GM12801 (cell line): ENCODE results near the gene ARL8A.

Experiments used
- TF ChIP-seq, protein P1 (sequence below): IDR thresholded peaks from one replicate; pipeline ENCODE4 v1.5.1; 2011; ENCODE audit warnings: control low read depth; ENCODE audit not compliant: insufficient read length; ENCODE audit errors: extremely low read depth

The ARL8A gene

DNA sequence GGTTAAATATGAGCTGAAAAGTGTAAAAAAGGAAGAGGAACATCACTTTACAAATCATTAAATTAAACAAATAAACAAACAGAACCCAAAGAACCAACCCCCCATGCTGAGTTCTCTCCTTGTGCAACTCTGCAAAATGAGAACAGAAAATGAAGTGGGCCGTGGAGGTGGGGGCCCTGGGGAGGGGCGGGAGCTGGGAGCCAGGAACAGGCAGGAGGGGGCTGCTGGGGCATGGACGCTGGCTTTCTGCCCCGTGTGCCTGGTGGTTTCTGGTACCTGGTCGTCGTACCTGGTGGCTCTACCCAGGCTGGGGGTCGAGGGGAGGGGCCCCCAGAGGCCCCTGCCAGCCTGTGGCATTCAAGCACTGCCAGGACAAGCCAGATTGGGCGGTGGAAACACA is 11.0 kb downstream of the ARL8A start:
- TF ChIP-seq, protein P1, sequence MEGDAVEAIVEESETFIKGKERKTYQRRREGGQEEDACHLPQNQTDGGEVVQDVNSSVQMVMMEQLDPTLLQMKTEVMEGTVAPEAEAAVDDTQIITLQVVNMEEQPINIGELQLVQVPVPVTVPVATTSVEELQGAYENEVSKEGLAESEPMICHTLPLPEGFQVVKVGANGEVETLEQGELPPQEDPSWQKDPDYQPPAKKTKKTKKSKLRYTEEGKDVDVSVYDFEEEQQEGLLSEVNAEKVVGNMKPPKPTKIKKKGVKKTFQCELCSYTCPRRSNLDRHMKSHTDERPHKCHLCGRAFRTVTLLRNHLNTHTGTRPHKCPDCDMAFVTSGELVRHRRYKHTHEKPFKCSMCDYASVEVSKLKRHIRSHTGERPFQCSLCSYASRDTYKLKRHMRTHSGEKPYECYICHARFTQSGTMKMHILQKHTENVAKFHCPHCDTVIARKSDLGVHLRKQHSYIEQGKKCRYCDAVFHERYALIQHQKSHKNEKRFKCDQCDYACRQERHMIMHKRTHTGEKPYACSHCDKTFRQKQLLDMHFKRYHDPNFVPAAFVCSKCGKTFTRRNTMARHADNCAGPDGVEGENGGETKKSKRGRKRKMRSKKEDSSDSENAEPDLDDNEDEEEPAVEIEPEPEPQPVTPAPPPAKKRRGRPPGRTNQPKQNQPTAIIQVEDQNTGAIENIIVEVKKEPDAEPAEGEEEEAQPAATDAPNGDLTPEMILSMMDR, result no peak

DNA sequence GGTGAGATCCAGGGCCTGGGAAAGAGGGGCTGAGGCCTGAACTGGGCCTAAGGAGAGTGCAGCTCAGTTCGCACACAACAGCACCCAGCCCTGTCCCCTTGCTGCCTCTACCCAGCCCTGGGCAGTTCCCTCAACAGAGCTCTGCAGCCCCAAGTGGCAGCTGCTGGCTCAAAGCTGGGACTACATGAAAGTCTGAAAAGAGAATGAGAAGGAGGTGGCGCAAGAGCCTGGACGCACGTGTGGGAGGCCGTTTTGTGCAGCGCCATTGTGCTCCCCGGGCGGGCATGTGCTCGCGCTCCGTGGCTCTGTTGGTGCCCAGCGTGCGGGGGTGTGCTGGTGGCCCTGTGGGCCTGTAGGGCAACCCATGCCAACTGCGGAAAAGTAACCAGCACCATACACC is 11.5 kb downstream of the ARL8A start:
- TF ChIP-seq, protein P1, result no peak

DNA sequence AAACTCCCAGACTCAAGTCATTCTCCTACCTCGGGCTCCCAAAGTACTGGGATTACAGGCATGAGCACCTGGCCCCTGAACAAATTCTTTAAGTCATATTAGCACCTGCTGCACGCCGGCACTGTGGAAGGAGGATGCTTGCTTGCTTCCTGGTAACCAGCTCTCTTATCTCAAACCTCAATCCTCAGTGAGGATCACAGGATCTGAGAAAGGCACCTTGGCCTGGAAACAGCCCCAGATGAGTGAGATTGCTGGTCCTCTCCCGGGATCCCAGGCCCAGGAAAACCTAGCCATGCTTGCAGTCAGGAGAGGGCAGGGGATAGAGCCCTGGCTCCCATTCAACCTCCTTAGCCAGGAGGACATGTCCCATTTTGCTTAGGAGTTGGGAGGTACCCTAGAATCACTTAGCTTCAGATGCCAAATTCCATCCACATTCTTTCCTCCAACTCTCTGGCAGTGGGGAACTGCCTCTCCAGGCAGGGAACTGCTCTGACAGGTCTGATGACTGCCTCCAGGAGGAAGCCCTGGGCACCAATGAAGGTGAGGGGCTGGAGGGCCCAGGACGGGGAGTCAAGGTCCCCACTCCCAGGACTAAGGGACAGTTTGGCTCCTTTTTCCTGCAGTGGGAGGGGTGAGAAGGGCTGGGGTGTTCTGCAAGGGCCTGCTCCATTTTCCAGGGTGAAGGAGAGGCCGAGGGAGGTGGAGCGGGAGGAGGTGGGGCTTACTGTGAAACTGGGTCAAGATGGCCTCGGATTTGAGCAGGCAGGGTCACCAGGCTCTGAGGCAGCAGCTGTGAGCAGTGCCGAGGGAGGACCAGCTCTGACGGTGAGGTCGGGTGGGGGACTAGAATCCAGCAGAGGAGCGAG is 12.3 kb downstream of the ARL8A start:
- TF ChIP-seq, protein P1, result no peak

DNA sequence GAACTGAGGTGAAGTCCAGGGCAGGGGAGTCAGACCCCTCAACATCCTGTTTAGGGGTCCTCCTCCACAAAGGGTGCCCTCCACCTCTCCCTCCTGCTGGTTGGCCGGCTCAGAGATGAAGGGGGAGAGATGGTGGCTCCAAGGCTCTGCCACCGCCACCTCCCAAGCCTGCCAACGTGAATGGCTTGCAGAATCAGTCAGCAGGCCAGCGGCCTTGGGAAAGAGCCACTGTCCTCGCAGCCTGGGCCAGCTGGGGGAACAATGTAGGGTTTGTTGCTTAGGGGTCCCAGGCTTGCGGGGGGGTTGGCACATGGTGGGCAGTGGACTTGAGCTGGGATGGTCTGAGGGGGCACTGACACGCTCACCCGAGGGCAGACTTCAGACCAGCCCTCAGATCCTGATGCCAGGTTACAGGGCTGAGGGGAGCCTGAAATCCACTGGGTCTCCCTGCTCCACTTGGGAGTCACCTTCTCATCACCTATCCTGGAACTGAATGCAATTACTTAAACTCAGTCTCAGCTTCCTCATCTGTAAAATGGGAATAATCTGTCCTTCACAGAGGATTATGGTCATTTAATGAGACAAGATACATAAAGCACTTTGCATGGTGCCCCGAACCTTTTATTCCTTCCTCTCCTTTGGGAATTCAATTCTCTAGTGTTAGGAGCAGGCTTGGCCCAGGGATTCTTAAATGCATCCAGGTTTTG is 13.6 kb downstream of the ARL8A start:
- TF ChIP-seq, protein P1, result no peak

DNA sequence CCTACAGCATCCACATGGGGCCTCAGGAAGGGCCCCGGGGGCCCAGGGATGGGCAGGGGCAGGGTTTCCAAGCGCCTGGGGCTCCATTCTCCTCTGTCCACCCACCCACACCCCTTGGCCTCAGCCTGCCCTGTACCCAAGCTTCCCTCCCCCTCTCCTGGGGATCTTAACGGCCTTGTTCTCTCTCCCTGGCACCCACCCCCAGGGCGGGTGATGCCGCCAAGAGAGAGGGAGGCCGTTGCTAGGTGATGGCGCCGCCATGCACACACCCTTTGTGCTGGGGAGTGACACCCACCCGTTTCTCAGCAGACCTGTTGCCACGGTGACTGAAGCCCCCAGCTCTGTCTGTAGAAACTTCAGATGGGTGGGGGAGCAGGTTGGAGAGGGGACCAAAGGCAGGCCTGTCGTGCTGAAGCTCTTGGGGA is 14.2 kb downstream of the ARL8A start:
- TF ChIP-seq, protein P1, result no peak

DNA sequence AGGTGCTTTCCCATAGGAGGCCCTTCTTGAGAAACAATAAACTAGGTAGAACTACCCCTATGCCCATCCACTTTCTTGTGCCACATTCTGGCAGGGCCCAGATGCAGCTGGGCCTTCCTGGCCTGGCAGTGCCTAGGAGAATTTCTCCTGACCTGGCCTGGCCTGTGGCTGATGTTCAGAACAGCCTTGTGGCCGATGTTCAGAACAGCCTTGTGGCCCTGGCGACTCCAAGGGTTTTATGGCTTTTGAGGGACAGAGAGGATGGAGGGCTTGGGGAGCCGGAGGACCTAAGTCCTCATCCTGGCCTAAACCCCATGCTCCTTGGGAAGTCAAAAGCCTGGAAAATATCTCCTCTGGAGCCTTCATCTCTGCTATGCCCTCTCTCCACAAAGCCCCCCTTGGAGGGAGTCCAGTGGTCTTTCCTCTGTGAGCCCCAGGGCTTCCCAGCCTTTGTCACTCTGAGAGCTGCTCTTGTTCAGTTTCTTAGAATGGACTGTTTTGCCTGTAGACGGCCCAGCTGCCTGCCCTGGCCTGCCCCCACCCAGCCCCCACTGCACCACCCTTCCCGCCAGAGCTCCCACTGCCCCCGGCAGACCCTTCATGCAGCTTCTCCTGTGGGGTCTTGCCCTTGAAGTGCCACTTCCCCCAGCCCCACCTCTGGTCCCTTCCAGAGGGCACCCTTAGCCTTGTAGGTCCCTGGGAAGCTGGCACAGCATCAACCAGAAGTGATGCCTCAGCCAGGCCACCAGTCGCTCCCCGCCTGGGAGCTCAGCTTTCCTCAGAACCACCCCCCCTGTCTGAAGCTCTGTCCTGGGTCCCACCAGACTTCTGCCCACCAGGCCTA is 14.9 kb downstream of the ARL8A start:
- TF ChIP-seq, protein P1, result no peak
